ENCODE data around the gene MAPK10. TPM values are rescaled to one million over a fixed set of nuclear protein-coding genes. Genes with fewer than 3 reads are reported as not detected.

Gene MAPK10
- total RNA-seq, 1 experiment from 2014 or later, result 5.2 TPM

DNA sequence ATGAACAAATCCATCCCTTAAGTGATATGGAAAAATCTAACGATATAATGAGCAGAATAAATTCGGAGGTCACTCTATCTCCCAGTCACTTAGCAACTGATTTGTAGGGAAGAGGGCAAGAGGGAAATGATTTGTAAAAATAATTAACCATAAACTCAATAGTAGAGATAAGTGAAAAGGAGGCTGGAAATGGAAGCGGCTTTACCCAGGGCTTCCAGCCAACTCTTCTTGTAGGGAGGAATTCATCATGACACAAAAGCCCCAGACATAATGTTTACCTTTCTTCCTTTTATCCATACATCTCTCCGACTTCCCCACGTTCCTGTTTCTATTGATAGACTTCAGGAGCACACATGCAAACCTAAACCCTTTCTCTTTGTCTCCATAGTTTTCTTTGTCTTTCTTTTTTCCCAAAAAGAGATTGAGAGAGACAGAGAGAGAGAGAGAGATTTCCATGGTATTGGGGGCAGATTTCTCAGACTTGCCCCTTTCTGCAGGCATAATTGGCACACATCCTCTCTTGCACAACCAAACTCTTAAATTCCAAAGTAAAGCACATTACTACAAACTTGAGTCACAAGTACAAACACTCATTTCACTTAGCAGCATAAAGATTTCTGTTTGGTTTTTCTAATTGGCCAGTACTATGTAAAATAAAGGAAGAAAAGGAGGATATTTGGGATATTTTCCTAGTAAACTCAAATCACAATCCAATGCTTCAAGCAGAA lies 140.9 kb downstream of the MAPK10 start:
- H3K27ac Mint-ChIP-seq, result no peak overlapping the region
- CTCF ChIA-PET, result no interaction called here

DNA sequence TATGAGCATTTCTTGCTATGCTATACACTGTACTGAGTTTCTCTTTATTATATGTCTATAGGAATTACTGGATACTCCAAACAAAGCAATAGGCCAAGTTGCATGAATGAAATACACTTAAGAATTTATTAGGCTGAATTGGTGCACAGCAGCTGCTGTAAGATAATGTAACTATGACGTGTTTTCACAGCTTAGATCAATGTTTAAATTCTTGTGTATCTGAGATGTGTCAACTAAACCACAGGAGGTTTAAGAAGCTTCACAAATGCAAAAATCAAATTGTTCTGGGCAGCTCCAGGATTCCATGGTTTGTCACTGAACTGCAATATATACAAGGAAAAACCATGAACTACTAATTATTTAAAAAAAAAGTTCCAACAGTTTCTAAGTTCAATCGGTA lies 156.7 kb downstream of the MAPK10 start:
- H3K4me3 Mint-ChIP-seq, result no peak overlapping the region
- 0 out of 2 replicates have a peak, but pooled peaks cover 2% of the 10 kb centered on the region for H3K36me3 Mint-ChIP-seq
- DNase-seq (ENCODE audit: low spot score) (no peak), ATAC-seq (no peak)
- H3K27me3 Mint-ChIP-seq (ENCODE audit: low read depth), result no peaks in the 10 kb centered on the region
- H3K4me1 Mint-ChIP-seq, result peaks cover 12% of the 10 kb centered on the region
- no peak overlapping the region for H3K27ac Mint-ChIP-seq
- ChIA-PET CTCF (no interaction called here), POLR2A (no interaction called here)
- TF ChIP-seq GABPB1 (CRISPR knock-in tag; IDR thresholded peaks at IDR 0.05) (no peak), RORB (CRISPR knock-in tag; IDR thresholded peaks at IDR 0.05) (no peak)
- TF ChIP-seq, protein P1, sequence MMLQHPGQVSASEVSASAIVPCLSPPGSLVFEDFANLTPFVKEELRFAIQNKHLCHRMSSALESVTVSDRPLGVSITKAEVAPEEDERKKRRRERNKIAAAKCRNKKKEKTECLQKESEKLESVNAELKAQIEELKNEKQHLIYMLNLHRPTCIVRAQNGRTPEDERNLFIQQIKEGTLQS (CRISPR knock-in tag; conservative IDR thresholded peaks at IDR 0.05), result no peak
- TF ChIP-seq, protein P2, sequence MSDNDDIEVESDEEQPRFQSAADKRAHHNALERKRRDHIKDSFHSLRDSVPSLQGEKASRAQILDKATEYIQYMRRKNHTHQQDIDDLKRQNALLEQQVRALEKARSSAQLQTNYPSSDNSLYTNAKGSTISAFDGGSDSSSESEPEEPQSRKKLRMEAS (CRISPR knock-in tag; IDR thresholded peaks at IDR 0.05), result no peak
- H3K9me3 Mint-ChIP-seq, result peaks cover 3% of the 10 kb centered on the region

More for the DNA sequence above, 140.9 kb downstream of the MAPK10 start:
- H3K36me3 Mint-ChIP-seq, result peaks cover 15% of the 10 kb centered on the region
- POLR2A ChIA-PET, result no interaction called here
- peaks cover 31% of the 10 kb centered on the region for H3K9me3 Mint-ChIP-seq
- H3K27me3 Mint-ChIP-seq (ENCODE audit: low read depth), result no peaks in the 10 kb centered on the region
- H3K4me1 Mint-ChIP-seq, result peaks cover 14% of the 10 kb centered on the region
- no peak for DNase-seq (ENCODE audit: low spot score)
- no peak for ATAC-seq
- no peak overlapping the region for H3K4me3 Mint-ChIP-seq
- TF ChIP-seq SOX15 (CRISPR knock-in tag; IDR thresholded peaks at IDR 0.05) (no peak), ZNF138 (CRISPR knock-in tag; conservative IDR thresholded peaks at IDR 0.05) (no peak), CBFB (CRISPR knock-in tag; IDR thresholded peaks at IDR 0.05; ENCODE audit: low read depth) (no peak), MYBL2 (CRISPR knock-in tag; IDR thresholded peaks at IDR 0.05) (no peak), EMX1 (CRISPR knock-in tag; IDR thresholded peaks at IDR 0.05) (no peak)
- TF ChIP-seq, protein P3, sequence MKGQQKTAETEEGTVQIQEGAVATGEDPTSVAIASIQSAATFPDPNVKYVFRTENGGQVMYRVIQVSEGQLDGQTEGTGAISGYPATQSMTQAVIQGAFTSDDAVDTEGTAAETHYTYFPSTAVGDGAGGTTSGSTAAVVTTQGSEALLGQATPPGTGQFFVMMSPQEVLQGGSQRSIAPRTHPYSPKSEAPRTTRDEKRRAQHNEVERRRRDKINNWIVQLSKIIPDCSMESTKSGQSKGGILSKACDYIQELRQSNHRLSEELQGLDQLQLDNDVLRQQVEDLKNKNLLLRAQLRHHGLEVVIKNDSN (CRISPR knock-in tag; IDR thresholded peaks at IDR 0.05), result no peak
- TF ChIP-seq, protein P4, sequence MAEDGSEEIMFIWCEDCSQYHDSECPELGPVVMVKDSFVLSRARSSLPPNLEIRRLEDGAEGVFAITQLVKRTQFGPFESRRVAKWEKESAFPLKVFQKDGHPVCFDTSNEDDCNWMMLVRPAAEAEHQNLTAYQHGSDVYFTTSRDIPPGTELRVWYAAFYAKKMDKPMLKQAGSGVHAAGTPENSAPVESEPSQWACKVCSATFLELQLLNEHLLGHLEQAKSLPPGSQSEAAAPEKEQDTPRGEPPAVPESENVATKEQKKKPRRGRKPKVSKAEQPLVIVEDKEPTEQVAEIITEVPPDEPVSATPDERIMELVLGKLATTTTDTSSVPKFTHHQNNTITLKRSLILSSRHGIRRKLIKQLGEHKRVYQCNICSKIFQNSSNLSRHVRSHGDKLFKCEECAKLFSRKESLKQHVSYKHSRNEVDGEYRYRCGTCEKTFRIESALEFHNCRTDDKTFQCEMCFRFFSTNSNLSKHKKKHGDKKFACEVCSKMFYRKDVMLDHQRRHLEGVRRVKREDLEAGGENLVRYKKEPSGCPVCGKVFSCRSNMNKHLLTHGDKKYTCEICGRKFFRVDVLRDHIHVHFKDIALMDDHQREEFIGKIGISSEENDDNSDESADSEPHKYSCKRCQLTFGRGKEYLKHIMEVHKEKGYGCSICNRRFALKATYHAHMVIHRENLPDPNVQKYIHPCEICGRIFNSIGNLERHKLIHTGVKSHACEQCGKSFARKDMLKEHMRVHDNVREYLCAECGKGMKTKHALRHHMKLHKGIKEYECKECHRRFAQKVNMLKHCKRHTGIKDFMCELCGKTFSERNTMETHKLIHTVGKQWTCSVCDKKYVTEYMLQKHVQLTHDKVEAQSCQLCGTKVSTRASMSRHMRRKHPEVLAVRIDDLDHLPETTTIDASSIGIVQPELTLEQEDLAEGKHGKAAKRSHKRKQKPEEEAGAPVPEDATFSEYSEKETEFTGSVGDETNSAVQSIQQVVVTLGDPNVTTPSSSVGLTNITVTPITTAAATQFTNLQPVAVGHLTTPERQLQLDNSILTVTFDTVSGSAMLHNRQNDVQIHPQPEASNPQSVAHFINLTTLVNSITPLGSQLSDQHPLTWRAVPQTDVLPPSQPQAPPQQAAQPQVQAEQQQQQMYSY (CRISPR knock-in tag; IDR thresholded peaks at IDR 0.05), result no peak
- TF ChIP-seq, protein P5, sequence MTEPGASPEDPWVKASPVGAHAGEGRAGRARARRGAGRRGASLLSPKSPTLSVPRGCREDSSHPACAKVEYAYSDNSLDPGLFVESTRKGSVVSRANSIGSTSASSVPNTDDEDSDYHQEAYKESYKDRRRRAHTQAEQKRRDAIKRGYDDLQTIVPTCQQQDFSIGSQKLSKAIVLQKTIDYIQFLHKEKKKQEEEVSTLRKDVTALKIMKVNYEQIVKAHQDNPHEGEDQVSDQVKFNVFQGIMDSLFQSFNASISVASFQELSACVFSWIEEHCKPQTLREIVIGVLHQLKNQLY (CRISPR knock-in tag; IDR thresholded peaks at IDR 0.05), result no peak

DNA sequence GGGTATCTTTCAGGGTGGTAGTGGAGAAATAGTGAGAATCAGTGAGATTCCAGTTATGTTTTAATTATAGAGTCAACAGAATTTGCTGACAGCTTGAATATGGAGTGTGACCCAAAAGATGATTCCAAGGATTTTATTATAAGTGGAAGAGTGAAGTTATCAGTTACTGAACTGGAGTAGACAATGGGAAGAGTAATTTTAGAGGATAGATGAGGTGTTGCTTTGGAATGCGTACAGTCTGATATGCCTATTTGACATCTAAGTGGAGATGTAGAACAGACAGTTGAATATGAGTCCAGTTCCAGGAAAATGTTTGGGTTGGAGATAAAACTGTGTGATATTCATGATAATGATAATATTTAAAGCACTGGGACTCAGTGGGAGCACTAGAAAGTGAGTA lies 174.2 kb downstream of the MAPK10 start:
- Mint-ChIP-seq H3K4me3 (no peak overlapping the region), H3K27ac (no peak overlapping the region), H3K4me1 (peaks cover 6% of the 10 kb centered on the region), H3K9me3 (peaks cover 22% of the 10 kb centered on the region), H3K27me3 (ENCODE audit: low read depth) (no peaks in the 10 kb centered on the region), H3K36me3 (no peaks in the 10 kb centered on the region; the same call in none of the 2 replicates)
- CTCF ChIA-PET, result no interaction called here
- POLR2A ChIA-PET, result no interaction called here
- ATAC-seq, result no peak
- DNase-seq (ENCODE audit: low spot score), result no peak
- no peak for TF ChIP-seq SP1 (CRISPR knock-in tag; conservative IDR thresholded peaks at IDR 0.05)
- TF ChIP-seq, protein P6, sequence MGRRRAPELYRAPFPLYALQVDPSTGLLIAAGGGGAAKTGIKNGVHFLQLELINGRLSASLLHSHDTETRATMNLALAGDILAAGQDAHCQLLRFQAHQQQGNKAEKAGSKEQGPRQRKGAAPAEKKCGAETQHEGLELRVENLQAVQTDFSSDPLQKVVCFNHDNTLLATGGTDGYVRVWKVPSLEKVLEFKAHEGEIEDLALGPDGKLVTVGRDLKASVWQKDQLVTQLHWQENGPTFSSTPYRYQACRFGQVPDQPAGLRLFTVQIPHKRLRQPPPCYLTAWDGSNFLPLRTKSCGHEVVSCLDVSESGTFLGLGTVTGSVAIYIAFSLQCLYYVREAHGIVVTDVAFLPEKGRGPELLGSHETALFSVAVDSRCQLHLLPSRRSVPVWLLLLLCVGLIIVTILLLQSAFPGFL (CRISPR knock-in tag; IDR thresholded peaks at IDR 0.05; ENCODE audit: borderline replicate concordance), result no peak
- no peak for TF ChIP-seq JUN (CRISPR knock-in tag; IDR thresholded peaks at IDR 0.05)
- no peak for TF ChIP-seq CREB1 (CRISPR knock-in tag; IDR thresholded peaks at IDR 0.05)
- no peak for TF ChIP-seq SMAD4 (CRISPR knock-in tag; IDR thresholded peaks at IDR 0.05)
- TF ChIP-seq MYBL2 (CRISPR knock-in tag; IDR thresholded peaks at IDR 0.05), result no peak
- TF ChIP-seq NFE2L1 (CRISPR knock-in tag; IDR thresholded peaks at IDR 0.05), result no peak
- TF ChIP-seq, protein P7, sequence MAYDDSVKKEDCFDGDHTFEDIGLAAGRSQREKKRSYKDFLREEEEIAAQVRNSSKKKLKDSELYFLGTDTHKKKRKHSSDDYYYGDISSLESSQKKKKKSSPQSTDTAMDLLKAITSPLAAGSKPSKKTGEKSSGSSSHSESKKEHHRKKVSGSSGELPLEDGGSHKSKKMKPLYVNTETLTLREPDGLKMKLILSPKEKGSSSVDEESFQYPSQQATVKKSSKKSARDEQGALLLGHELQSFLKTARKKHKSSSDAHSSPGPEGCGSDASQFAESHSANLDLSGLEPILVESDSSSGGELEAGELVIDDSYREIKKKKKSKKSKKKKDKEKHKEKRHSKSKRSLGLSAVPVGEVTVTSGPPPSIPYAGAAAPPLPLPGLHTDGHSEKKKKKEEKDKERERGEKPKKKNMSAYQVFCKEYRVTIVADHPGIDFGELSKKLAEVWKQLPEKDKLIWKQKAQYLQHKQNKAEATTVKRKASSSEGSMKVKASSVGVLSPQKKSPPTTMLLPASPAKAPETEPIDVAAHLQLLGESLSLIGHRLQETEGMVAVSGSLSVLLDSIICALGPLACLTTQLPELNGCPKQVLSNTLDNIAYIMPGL (CRISPR knock-in tag; IDR thresholded peaks at IDR 0.05), result no peak
- TF ChIP-seq ZBTB21 (CRISPR knock-in tag; IDR thresholded peaks at IDR 0.05; ENCODE audit: borderline replicate concordance), result no peak
- TF ChIP-seq, protein P8, sequence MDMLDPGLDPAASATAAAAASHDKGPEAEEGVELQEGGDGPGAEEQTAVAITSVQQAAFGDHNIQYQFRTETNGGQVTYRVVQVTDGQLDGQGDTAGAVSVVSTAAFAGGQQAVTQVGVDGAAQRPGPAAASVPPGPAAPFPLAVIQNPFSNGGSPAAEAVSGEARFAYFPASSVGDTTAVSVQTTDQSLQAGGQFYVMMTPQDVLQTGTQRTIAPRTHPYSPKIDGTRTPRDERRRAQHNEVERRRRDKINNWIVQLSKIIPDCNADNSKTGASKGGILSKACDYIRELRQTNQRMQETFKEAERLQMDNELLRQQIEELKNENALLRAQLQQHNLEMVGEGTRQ (CRISPR knock-in tag; IDR thresholded peaks at IDR 0.05), result no peak
- TF ChIP-seq NR2C2 (CRISPR knock-in tag; IDR thresholded peaks at IDR 0.05), result no peak
- no peak for TF ChIP-seq ZNF416 (CRISPR knock-in tag; IDR thresholded peaks at IDR 0.05)

All from WTC11 (cell line).